GM12891 (cell line): ENCODE results near the gene ENOX1.

ENCODE experiments used
- POLR2A ChIP-seq: IDR thresholded peaks from 2 replicates; pipeline ENCODE4 v1.6.1; 2011; ENCODE audit warnings: low read depth, low read length, control low read depth
- POLR2AphosphoS5 ChIP-seq: IDR thresholded peaks from 2 replicates; pipeline ENCODE4 v1.6.1; 2011; ENCODE audit warnings: low read depth, low read length, control low read depth
- POU2F2 ChIP-seq: IDR thresholded peaks from 2 replicates; pipeline ENCODE4 v1.6.1; 2011; ENCODE audit warnings: low read depth, mild to moderate bottlenecking, control low read depth, low read length, moderate library complexity
- SPI1 ChIP-seq: IDR thresholded peaks from 2 replicates; pipeline ENCODE4 v1.6.1; 2011; ENCODE audit warnings: low read depth, low read length, control low read depth
- TAF1 ChIP-seq: IDR thresholded peaks from 2 replicates; pipeline ENCODE4 v1.6.1; 2011; ENCODE audit warnings: low read depth, low read length, control low read depth

- TF ChIP-seq POLR2A (no peak), TAF1 (no peak), POLR2AphosphoS5 (no peak), SPI1 (no peak), POU2F2 (no peak)
Observed at GRCh38 chr13:43546251-43546650, 240.5 kb downstream of the ENOX1 start.
